HG03103 (cell line): Measurements from ENCODE around the gene MAD1L1.

Experiments
- ATAC-seq: cut with Tn5 transposase; IDR thresholded peaks from one replicate; pipeline ENCODE4 v1.9.1; 2021; ENCODE audit warnings: low read depth; ENCODE audit not compliant: unreplicated experiment

The MAD1L1 gene

GRCh38 chr7:2258661-2259365 is 26.1 kb upstream of the MAD1L1 start:
- ATAC-seq, result peak; percentile 61

- no peak for ATAC-seq
Measured at GRCh38 chr7:2257651-2258050, 24.9 kb upstream of the MAD1L1 start.

- ATAC-seq, result no peak
Measured at GRCh38 chr7:2257046-2257551, 24.4 kb upstream of the MAD1L1 start.

- ATAC-seq, result no peak
Measured at GRCh38 chr7:2256306-2257045, 23.7 kb upstream of the MAD1L1 start.

- no peak for ATAC-seq
Measured at GRCh38 chr7:2255145-2256139, 22.7 kb upstream of the MAD1L1 start.

GRCh38 chr7:2254429-2255144 is 21.8 kb upstream of the MAD1L1 start:
- ATAC-seq, result no peak

- no peak for ATAC-seq
Measured at GRCh38 chr7:2253525-2254244, 20.9 kb upstream of the MAD1L1 start.

GRCh38 chr7:2253021-2253420 is 20.3 kb upstream of the MAD1L1 start:
- no peak for ATAC-seq

- no peak for ATAC-seq
Measured at GRCh38 chr7:2251841-2252771, 19.4 kb upstream of the MAD1L1 start.

- ATAC-seq, result no peak
Measured at GRCh38 chr7:2251381-2251780, 18.6 kb upstream of the MAD1L1 start.

- ATAC-seq, result no peak
Measured at GRCh38 chr7:2249744-2250323, 17.1 kb upstream of the MAD1L1 start.

GRCh38 chr7:2248984-2249694 is 16.4 kb upstream of the MAD1L1 start:
- ATAC-seq, result no peak

GRCh38 chr7:2247141-2247995 is 14.6 kb upstream of the MAD1L1 start:
- no peak for ATAC-seq

- no peak for ATAC-seq
Measured at GRCh38 chr7:2245883-2246675, 13.3 kb upstream of the MAD1L1 start.

- no peak for ATAC-seq
Measured at GRCh38 chr7:2244404-2244995, 11.8 kb upstream of the MAD1L1 start.
